H9 (cell line): ENCODE measurements around the gene SLC25A36. TPM values are rescaled to one million over a fixed set of nuclear protein-coding genes. Genes with fewer than 3 reads are reported as not detected.

Experiments
- DNase-seq: peaks from one replicate; pipeline ENCODE4 v3.0.0-alpha.2; 2017
- H2AFZ ChIP-seq: one replicate; pipeline ENCODE4 v1.6.1; 2013; ENCODE audit warnings: mild to moderate bottlenecking, low read length, control low read depth, moderate library complexity
- H2AK5ac ChIP-seq: 2 replicates; pipeline ENCODE4 v1.6.1; 2013; ENCODE audit warnings: low read length, control low read depth, mixed read lengths; ENCODE audit not compliant: insufficient read length
- H2BK120ac ChIP-seq: one replicate; pipeline ENCODE4 v1.6.1; 2013; ENCODE audit warnings: low read depth, mild to moderate bottlenecking, low read length, control low read depth, inconsistent platforms; ENCODE audit not compliant: poor library complexity, severe bottlenecking
- H2BK12ac ChIP-seq: 2 replicates; pipeline ENCODE4 v1.6.1; 2013; ENCODE audit warnings: low read length, control low read depth, mixed read lengths, low read depth; ENCODE audit not compliant: insufficient read length
- H2BK15ac ChIP-seq: 2 replicates; pipeline ENCODE4 v1.6.1; 2013; ENCODE audit warnings: low read depth, low read length, control low read depth
- H2BK20ac ChIP-seq: one replicate; pipeline ENCODE4 v1.6.1; 2013; ENCODE audit warnings: low read depth, mild to moderate bottlenecking, low read length, control low read depth, inconsistent platforms; ENCODE audit not compliant: poor library complexity, severe bottlenecking
- H2BK5ac ChIP-seq: 2 replicates; pipeline ENCODE4 v1.6.1; 2013; ENCODE audit warnings: low read length, control low read depth, mixed read lengths; ENCODE audit not compliant: insufficient read length
- H3K14ac ChIP-seq: 2 replicates; pipeline ENCODE4 v1.6.1; 2013; ENCODE audit warnings: low read length, control low read depth; ENCODE audit not compliant: insufficient read depth
- H3K18ac ChIP-seq: 2 replicates; pipeline ENCODE4 v1.6.1; 2013; ENCODE audit warnings: low read depth, mild to moderate bottlenecking, mixed read lengths, low read length, control low read depth; ENCODE audit not compliant: insufficient read length
- H3K23ac ChIP-seq: 2 replicates; pipeline ENCODE4 v1.6.1; 2013; ENCODE audit warnings: low read length, control low read depth, mixed read lengths, low read depth; ENCODE audit not compliant: insufficient read length
- H3K23me2 ChIP-seq: 2 replicates; pipeline ENCODE4 v1.6.1; 2013; ENCODE audit warnings: low read depth, mild to moderate bottlenecking, mixed read lengths, low read length, control low read depth; ENCODE audit not compliant: insufficient read length, poor library complexity, severe bottlenecking
- H3K27ac ChIP-seq: 2 replicates; pipeline ENCODE4 v1.5.1; 2013; ENCODE audit warnings: low read length, control low read depth, mixed read lengths, low read depth; ENCODE audit not compliant: insufficient read length
- H3K27me3 ChIP-seq: 2 replicates; pipeline ENCODE4 v1.6.1; 2013; ENCODE audit warnings: low read length, control low read depth, inconsistent platforms; ENCODE audit not compliant: insufficient read depth
- H3K4ac ChIP-seq: 2 replicates; pipeline ENCODE4 v1.6.1; 2013; ENCODE audit warnings: low read depth, mild to moderate bottlenecking, control low read depth, inconsistent platforms, low read length, moderate library complexity
- H3K4me1 ChIP-seq: 2 replicates; pipeline ENCODE4 v1.6.1; 2013; ENCODE audit warnings: low read length, control low read depth, inconsistent platforms; ENCODE audit not compliant: insufficient read depth
- H3K4me2 ChIP-seq: 2 replicates; pipeline ENCODE4 v1.6.1; 2013; ENCODE audit warnings: low read length, control low read depth, mixed read lengths; ENCODE audit not compliant: insufficient read length, insufficient read depth
- H3K56ac ChIP-seq: 2 replicates; pipeline ENCODE4 v1.6.1; 2013; ENCODE audit warnings: low read depth, mild to moderate bottlenecking, mixed read lengths, low read length, control low read depth; ENCODE audit not compliant: insufficient read length
- H3K79me1 ChIP-seq: 2 replicates; pipeline ENCODE4 v1.6.1; 2013; ENCODE audit warnings: low read depth, mild to moderate bottlenecking, moderate library complexity, low read length, control low read depth, inconsistent platforms; ENCODE audit not compliant: insufficient read depth, poor library complexity, severe bottlenecking
- H3K79me2 ChIP-seq: 2 replicates; pipeline ENCODE4 v1.6.1; 2013; ENCODE audit warnings: low read length, control low read depth, inconsistent platforms; ENCODE audit not compliant: insufficient read depth
- H3K9ac ChIP-seq: 2 replicates; pipeline ENCODE4 v1.6.1; 2013; ENCODE audit warnings: low read length, control low read depth, mixed read lengths; ENCODE audit not compliant: insufficient read length; ENCODE audit errors: extremely low read depth
- H3K9me3 ChIP-seq: one replicate; pipeline ENCODE4 v1.6.1; 2013; ENCODE audit warnings: low read depth, low read length, inconsistent platforms; ENCODE audit not compliant: control insufficient read depth
- H3T11ph ChIP-seq: one replicate; pipeline ENCODE4 v1.6.1; 2013; ENCODE audit warnings: mild to moderate bottlenecking, low read length, control low read depth, inconsistent platforms
- H4K20me1 ChIP-seq: one replicate; pipeline ENCODE4 v1.6.1; 2013; ENCODE audit not compliant: control insufficient read depth, insufficient read length, insufficient read depth
- H4K5ac ChIP-seq: 2 replicates; pipeline ENCODE4 v1.6.1; 2013; ENCODE audit warnings: low read depth, mild to moderate bottlenecking, mixed read lengths, low read length, control low read depth; ENCODE audit not compliant: insufficient read length
- H4K8ac ChIP-seq: replicated peaks from 2 replicates; pipeline ENCODE4 v1.6.1; 2013; ENCODE audit warnings: low read length, control low read depth, mixed read lengths, low read depth; ENCODE audit not compliant: insufficient read length
- H4K91ac ChIP-seq: 2 replicates; pipeline ENCODE4 v1.6.1; 2013; ENCODE audit warnings: low read depth, mild to moderate bottlenecking, moderate library complexity, mixed read lengths, low read length, control low read depth; ENCODE audit not compliant: insufficient read length
- H3K27ac Mint-ChIP-seq, 3 experiments: 2 replicates in 2 of 3; 3 replicates in 1 of 3; pipeline ENCODE4 v1.8.0; 2020 to 2021; ENCODE audit warnings: mixed read lengths in 3 of 3, mild to moderate bottlenecking in 1 of 3, moderate library complexity in 1 of 3
- H3K27me3 Mint-ChIP-seq: 2 replicates; pipeline ENCODE4 v1.8.0; 2021; ENCODE audit warnings: low read depth, mild to moderate bottlenecking, moderate library complexity, mixed read lengths
- H3K36me3 Mint-ChIP-seq, 3 experiments: 2 replicates in 2 of 3; 3 replicates in 1 of 3; pipeline ENCODE4 v1.8.0; 2020 to 2021; ENCODE audit warnings: low read depth in 3 of 3, mixed read lengths in 3 of 3; ENCODE audit not compliant: insufficient read depth in 1 of 3
- H3K4me1 Mint-ChIP-seq, 2 experiments: 2 replicates each; pipeline ENCODE4 v1.8.0; 2020; ENCODE audit warnings: mixed read lengths in 2 of 2
- H3K4me3 Mint-ChIP-seq, 2 experiments: 2 replicates in 1 of 2; 3 replicates in 1 of 2; pipeline ENCODE4 v1.8.0; 2020 to 2021; ENCODE audit warnings: mild to moderate bottlenecking in 2 of 2, mixed read lengths in 2 of 2, moderate library complexity in 1 of 2
- H3K9me3 Mint-ChIP-seq, 2 experiments: 2 replicates in 1 of 2; 3 replicates in 1 of 2; pipeline ENCODE4 v1.8.0; 2020; ENCODE audit warnings: mild to moderate bottlenecking in 2 of 2, mixed read lengths in 2 of 2, moderate library complexity in 1 of 2
- CTCF ChIP-seq: fragments of 200-600 bp; sonication (generic); conservative IDR thresholded peaks from 3 replicates; pipeline ENCODE4 v1.8.0; 2021; ENCODE audit warnings: antibody characterized with exemption, mild to moderate bottlenecking
- WGBS: extraction: QIAGEN DNeasy Blood & Tissue Kit; methylation state at CpG from one replicate; pipeline ENCODE4 v1.1.7; 2013; ENCODE audit warnings: missing lambda C conversion rate, low lambda C conversion rate, mixed read lengths; ENCODE audit not compliant: insufficient read length; ENCODE audit errors: extremely low coverage; 5-methylcytosine and 5-hydroxymethylcytosine counted together
- total RNA-seq: library from RNA; stranded (reverse); gene quantifications from 2 replicates; pipeline ENCODE4 v1.2.1, GENCODE V29; 2021

SLC25A36 gene
- total RNA-seq, 1 experiment from 2014 or later = 70.0 TPM

DNA sequence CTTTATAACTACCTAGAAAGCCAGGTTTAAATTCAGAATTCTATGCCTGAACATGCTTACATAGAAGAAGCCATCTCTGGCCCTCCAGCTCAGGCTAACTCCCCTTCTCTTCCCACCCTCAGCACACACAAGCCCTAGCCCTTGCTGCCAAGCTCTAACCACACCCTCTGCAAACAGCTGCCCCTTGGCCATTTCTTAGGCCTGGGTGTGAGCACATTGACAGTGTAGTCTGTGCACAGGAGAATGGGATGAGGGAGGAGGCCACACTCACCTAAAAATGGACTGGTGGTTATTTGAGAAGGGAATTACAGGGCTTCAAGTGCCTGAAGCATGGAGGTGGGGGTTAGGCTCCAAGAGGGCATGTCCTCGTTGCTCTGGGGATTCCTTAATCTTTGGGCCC is 42.3 kb upstream of the SLC25A36 start:
- Histone ChIP-seq H2BK15ac (no peak overlapping the region), H2BK12ac (no peak overlapping the region), H3K14ac (no peak overlapping the region), H4K91ac (no peak overlapping the region), H4K8ac (no peak overlapping the region), H3K23me2 (no peaks in the 10 kb centered on the region), H2BK20ac (no peak overlapping the region), H2BK5ac (no peak overlapping the region), H3K9me3 (no peaks in the 10 kb centered on the region), H3T11ph (no peak overlapping the region), H4K5ac (no peak overlapping the region), H3K56ac (no peak overlapping the region), H3K18ac (no peak overlapping the region), H2AK5ac (no peak overlapping the region), H3K4me1 (no peaks in the 10 kb centered on the region), H3K79me1 (no peaks in the 10 kb centered on the region), H3K27me3 (no peaks in the 10 kb centered on the region), H3K4me2 (no peak overlapping the region), H4K20me1 (no peaks in the 10 kb centered on the region), H3K9ac (no peak overlapping the region), H3K23ac (no peak overlapping the region), H3K27ac (no peak overlapping the region), H2AFZ (no peak overlapping the region), H2BK120ac (no peak overlapping the region), H3K4ac (no peak overlapping the region), H3K79me2 (no peaks in the 10 kb centered on the region)
- Mint-ChIP-seq H3K9me3 (no peaks in the 10 kb centered on the region), H3K4me3 (no peak overlapping the region), H3K36me3 (no peaks in the 10 kb centered on the region), H3K4me1 (no peaks in the 10 kb centered on the region), H3K27me3 (peaks cover 5% of the 10 kb centered on the region), H3K27ac (no peak overlapping the region)
- no peak for TF ChIP-seq CTCF
- no CpG with 5 or more reads among the region's 1 CpG for WGBS
- DNase-seq = no peak
